HS-27A (cell line): Measurements from ENCODE around the gene RIPOR2.
"Not testable (repeated sequence)": the region's sequence is repeated elsewhere in the genome, so short reads cannot be mapped to it uniquely, and the experiment has no call there.

ENCODE experiments used
- DNase-seq: peaks from one replicate; pipeline ENCODE4 v3.0.0-alpha.2; 2012; ENCODE audit warnings: low read depth, missing footprints

The RIPOR2 gene

DNA sequence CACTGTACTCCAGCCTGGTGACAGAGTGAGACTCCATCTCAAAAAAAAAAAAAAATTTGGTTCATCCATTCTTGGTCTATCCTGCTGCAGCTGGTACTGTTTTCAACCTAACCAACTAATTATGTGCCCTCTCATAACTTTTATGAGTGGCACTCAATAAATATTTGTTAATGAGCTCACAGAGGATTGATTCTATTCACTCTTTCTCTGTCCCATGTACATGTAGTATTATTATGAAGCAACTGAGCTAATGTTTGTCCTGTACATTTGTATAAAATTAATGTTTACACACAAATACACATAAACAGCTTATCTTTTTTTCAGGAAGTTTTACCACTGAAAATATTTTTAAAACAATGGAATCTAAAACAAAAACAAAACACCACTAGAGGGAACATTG is 10.1 kb downstream of the RIPOR2 start:
- DNase-seq = no peak

DNA sequence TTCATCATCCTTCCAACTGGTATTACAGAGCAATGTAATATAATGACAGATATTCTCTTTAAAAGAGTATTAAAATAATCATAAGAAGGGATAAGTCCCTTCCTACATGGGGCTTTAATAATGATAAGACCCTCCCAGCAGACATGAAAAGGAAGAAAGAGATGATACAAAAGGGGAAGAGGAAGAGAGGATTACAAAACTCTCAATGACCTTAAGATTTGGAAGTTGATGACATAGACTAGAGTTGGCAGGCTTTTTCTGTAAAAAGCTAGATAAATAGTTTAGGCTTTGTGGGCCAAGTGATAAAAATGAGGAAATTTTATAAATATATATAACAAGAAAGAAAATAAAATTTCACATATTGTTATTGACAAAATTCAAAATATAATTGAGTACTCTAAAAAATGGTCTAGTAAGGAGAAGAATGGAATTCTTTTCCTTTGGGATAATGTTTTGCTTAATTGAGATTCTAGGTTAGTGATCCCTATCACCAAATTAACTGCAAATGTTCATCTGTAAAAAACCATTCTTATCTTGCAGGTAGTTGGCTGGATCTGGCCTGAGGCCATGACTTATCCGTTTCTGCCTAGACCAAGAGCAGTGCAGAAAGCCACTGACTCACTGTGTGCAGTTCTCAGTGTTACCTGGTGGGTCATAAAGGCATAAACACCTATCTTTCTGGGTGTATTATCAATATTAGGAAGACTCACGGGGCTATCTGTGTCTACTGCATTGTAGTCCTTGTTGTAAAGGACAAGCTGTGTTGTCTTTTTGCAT is 11.0 kb downstream of the RIPOR2 start:
- DNase-seq = no peak

DNA sequence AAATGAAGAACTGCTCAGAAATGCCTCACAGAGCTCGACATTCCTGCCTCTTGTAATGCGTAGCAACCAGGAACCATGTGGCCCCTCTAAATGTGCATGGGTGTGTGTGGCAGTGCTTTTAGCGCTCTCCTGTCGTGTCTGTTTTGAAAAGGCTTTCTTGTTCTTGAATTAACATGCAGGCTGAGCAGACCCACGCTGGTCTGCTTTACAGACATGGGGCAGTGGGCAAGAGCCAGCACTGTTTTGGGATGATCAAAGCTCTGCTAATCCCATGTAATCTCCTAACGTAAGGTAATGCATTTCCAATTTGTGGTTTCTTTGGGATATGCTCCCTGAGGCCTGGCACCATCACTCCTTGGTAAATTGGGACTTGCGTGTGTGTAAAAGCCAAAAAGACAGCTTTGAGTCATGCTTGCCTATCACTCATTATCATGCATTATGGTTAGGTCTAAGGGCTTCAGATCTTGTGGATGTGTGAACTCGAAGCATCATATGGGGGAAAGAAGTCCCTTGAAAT is 11.8 kb downstream of the RIPOR2 start:
- no peak for DNase-seq

DNA sequence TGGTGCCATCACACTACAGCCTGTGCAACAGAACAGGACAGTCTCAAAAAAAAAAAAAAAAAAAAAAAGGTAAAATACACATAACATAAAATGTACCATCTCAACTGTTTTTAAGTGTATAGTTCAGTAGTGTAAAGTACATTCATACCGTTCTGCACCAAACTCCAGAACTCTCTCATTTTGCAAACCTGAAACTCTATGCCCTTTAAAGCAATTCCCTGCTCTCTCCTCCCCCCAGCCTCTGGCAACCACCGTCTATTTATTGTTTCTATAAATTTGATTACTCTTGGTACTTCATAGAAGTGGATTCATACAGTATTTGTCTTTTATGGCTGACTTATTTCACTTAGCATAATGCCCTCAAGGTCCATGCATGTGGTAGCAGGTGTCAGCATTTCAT is 12.9 kb downstream of the RIPOR2 start:
- DNase-seq = no peak

DNA sequence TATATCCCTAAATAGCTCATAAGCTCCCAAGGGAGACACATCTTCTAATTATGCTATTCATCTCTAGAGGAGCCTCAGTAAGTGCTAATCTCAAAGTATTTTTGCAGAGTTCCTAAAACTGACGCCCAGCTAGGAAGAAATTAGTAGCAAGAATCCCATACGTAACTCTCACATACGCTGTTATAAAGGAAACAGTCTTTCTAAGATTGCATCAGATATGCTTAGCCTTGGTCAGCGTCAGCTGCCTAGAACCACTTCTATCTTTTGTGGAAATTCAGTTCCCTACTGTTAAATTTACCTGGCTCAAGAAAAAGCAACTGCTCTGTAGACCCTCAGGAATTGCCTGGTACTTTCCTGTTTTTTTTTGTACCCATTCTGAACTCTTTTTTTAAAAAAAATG is 13.6 kb downstream of the RIPOR2 start:
- no peak for DNase-seq

DNA sequence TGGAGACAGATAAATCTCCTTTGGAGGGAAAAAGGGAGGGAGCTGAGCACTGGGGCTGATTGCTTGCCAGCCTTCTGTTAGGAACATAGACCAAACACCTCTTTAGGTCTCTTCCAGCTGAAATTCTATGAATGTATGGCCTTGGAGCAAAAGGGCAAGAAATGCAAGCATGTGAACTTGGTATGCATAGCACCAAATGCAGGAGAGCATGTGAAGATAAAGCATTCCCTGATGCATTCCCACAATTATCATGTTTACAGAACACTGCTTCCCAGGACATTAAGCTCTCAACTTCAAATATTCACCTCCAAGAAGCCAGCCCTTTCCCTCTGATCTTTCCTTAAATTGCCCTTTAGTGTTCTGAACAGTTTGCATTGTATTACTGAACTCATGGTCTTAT is 15.6 kb downstream of the RIPOR2 start:
- DNase-seq = no peak

DNA sequence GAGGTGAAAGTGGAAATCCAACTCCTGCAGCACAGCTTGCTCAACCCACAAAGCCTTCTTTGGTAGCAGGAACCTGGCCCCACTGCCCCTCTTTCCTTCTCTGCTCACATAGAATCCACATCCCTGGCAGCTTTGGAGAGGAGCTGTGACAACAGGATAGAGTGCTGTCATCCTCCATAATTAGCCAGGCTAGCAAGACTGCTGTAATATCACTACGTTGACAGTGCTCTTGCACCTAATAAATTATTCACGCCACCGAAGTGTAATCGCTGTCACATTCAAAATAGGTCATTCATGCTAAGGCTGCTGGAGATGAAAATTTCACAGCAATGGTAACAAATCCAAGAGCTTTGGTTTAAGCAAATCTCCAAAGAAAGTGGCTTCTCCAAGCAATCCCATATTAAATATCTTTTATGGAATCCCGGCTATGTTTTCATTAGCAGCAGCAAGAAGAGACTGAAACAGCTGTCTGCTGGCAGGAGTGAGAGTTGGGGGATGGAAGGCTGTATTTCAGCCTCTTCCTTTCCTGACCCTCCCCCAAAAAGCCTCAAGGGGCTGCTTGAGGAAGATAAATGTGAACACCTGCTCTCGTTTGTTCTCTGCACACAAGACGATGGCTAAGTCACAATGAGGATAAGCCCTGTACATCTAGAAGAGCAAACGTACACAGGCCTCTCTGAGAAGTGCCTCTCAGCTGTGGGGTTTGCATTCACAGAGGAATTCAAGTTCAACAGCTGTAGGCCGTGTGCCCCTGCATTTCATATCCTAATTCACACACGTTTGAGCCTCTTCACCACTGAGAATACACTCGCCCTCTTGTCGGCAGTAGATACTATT is 16.5 kb downstream of the RIPOR2 start:
- no peak for DNase-seq

DNA sequence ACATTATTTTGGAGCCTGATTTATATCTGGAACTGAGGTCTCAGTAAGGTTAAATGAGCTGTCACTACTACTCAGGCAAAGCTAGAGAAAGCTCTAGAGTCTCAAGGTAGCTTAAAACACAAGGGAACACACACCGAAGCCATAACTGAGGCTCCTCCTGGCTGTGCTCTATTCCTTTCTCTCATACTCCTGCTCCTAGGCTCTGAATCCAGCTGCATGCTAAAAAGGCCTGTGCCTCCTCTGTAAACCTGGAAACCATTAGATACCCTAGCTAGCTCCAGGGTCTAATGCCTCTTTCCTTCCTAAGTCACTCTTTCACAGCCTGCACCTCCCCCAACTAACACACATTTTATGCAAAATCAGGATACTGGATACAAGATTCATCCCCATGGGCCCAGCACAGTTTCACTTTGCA is 17.1 kb downstream of the RIPOR2 start:
- DNase-seq = no peak

DNA sequence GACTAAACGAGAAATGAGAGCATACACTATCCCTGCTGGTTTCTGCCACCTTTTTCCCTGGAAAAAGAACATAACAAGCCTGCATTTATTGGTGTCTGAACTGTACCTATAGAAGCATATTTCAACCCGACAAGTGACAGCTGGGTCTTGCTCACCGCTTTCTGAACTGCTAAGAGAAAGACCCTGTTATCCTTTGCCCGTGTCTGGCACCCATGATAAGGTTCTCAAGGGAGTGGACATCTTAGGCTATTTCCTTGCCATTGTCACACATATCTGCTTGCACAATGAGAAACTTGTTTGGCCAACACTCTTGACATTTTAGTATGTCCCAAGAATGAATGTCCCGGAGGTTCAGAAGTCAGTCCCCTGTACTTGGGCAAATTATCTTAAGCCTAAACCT is 19.3 kb downstream of the RIPOR2 start:
- no peak for DNase-seq

DNA sequence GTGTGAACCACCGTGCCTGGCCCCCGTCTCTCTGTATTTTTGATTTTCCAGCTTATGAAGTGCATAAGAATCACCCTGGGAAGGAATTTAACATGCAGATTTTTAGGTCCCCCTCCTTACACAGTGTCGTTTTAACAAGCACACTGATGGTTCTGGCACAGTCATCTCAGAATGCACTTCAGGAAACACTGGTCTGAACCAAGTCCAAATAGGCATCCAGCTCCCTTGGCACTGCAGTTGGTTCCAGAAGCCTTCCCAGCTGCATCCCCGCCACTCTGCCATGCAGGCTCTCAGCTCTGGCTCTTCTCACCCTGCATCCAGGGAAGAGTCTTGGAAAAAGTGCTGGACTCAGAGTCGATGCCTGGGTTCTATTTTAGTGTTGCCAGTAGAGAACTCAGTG is 20.1 kb downstream of the RIPOR2 start:
- DNase-seq = no peak

DNA sequence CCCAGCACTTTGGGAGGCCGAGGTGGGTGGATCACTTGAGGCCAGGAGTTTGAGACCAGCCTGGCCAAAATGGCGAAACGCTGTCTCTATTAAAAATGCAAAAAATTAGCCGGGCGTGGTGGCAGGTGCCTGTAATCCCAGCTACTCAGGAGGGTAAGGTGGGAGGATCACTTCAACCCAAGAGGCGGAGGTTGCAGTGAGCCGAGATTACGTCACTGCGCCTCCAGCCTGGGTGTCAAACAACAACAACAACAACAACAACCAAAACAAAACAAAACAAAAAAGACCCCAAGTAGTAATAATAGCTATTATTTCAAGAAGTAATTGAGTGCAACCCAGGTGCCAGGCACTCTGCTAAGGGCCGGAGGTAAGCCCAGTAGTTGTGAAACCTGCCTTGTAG is 21.7 kb downstream of the RIPOR2 start:
- not testable (repeated sequence) for DNase-seq

DNA sequence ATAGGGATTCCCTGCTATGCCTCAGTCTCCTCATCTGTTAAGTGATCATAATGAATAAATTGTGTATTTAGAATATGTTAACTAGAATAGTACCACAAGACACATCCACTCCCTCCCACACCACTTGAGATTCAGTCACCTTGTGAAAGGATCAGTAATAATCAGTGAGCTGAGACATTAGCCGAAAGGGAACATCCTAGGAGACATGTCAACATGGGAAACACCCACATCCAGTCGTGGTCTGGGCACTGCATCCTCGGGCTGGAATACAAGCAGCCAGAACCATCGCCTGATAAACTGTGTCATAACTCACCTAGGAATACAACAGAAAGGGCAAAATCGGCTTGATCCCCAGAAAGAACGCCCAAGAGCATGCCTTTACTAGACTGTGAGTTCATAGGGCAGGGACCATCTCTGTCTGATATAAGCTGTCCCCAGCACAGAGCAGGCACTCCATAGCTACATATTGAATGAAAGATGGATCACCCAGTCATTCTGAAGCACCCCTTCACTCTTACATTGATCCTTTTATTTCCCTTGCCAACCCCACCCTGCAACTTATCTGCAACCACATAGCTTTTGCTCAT is 23.9 kb downstream of the RIPOR2 start:
- no peak for DNase-seq

DNA sequence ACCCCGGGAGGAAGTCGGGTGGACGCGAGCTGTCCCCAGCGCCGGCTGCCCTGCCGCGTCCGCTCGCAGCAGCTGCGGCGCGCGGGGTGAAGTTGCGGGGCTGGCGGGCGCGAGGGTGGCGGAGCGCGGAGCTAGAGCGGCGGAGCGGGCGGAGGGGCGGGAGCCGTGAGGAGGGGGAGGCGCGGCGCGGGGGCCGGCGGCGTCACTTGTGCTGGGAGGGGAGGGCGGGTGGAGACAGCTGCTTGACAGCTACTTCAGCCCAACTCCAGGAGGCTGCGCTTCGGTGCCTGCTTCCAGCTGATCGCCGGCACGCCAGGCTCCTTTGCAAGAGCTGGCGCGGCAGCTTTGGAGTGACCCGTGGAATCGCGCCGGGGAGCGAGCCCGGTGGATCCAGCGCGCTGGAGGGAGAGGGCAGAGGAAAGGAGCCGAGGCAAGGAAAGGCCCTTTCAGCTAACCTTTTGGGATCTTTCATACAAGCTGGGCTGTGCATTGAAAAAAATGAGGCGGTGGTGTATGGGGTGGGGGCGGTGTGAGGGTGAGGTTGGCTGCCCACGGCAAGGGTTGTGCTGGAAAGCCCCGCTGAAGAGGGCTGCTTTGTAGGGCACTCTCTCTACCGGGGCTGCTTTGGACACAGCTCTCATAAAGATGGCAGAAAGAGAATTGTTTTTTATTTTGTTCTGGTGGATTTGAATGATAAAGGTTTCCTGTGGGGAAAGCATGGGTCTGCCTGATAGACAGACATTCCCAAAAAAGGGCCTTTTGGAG is 24.6 kb downstream of the RIPOR2 start:
- DNase-seq = no peak

DNA sequence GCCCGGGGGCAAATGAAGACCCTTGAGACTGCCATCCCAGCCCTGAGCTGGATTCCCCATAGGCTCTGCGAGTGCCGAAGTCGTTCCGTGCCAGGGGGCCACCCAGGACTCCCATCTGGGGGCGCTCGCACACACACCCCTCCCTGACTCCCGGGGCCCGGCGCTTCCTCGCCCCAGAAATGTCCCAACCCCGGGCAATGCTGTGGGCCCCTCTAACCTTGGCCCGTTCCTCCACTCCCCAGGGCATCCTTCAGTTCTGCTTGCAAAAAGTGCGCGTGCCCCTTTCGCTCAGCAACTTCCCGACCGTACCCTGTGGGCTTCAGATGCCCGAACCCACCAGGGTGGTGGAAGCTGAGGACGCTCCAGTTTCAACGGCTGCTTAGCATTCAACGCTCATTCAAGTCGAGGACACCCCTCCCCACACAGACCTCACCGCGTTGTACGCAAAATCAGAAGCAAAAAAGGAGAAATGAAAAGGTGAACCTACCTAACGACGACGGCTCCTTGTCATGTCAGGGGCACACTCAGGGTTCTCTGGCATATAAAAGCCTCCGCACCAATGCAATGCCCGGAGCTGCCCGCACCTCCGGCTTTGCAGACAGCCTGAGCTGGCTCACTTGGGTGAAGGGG is 25.3 kb downstream of the RIPOR2 start:
- DNase-seq = no peak

DNA sequence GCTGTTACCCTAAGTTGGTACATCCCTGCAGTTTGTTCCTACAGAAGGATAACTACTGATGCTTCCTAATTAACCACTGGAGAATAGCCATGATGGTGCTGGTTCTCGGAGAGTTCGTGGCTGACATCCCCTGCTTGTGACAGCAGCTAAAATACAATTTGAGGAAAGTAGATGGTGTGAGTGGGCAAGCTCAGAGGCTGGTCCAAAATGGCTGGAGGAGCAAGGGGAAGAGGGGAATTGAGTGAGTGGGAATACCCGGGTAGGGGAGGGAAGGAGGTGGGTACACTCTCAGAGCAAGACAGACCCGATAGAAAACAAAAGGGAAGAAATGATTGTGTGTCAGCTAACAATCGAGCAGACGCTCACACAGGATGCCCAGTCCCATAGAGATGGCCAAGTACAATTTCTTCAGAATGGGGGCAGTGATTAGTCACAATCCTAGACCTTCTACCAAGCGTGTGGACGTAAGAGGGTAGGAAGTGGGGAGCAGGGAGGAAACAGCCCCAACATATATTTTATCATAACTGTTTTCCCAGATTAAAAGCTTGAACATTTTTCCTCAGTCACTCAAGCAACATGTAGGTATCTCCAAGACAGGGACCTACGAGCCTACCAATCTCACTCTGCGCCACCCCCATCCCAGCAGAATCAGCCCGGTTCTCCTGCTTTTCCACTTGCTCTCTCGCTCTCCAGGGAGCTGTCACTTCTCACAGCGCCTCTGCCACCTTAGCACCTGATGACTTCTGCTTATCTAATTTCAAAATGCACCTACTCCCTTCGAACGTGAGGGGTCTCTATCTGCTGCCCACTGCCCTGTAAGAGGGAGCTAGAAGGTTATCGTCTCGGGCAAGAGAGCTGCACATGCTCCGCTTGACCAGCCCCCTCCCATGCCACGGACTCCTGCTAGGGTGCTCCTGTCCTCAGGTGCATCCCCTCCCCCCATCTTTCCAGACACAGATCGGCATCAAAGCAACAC is 26.2 kb downstream of the RIPOR2 start:
- DNase-seq = no peak

DNA sequence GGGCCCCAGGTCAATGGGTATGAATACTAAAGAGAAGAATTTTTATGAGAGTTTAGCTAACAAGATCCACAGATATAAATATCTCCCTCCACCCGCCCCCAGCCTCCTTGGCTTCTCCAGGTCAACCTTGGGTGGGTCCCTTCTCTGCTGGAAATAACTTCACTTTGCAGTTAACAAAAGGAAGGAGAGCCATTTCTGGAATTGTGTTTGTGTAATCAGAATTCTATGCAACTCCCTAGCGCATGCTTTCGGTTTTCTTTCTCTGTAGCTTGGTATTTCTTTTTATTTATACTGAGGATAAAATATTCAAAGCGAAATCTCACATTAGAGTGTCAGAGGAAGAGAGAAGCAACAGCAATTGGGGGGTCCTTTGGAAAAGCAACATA is 27.1 kb downstream of the RIPOR2 start:
- DNase-seq = no peak

DNA sequence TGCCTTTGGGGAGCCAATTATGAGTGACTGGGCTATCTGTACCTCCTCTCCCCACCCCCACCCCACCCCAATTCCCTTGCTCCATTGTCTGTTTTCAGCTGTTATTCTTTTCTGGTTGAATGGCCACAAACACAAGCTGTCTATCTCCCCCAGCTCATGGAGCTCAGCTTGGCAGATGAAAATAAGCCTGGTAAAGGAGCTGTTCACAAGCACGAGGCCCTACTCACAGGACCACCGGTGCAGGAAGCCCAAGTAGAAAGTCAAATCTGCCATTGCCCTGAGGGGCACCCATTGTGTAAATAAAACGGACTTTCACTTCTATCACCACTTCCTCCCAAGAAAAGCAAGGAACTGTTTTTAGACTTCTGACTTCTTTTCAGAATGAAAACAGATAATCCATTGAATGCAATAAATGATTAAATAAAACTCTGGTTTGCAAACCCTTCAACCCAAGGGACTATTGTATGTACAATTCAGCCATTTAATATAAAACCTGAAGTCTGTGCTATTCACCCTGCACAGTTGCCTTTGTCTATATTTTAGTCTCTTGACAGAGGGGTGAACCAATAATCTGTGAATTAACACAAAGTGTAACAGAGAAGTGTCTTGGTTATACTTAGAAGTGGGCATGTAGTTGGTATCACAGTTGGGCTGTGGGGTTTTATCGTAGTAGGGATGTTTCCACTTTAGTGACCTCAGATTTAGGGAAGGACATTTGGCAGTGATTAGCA is 27.7 kb downstream of the RIPOR2 start:
- DNase-seq = no peak

DNA sequence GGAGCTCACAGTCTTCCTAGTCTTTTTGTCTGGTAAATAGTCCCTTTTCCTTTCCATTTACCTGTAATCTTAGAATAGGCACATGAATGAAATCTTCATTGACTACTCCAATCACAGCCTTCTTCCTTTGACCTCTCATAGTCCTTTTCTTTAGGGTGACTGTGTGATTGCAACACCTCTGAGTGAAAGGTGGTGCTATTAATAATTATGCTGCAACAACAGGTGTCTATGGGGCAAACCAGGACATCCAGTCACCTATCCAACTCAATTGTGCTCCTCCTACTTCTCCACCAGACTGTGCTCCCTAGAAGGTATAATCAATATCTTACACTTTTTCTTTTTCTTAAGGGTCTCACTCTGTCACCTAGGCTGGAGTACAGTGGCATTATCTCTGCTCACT is 29.4 kb downstream of the RIPOR2 start:
- no peak for DNase-seq

DNA sequence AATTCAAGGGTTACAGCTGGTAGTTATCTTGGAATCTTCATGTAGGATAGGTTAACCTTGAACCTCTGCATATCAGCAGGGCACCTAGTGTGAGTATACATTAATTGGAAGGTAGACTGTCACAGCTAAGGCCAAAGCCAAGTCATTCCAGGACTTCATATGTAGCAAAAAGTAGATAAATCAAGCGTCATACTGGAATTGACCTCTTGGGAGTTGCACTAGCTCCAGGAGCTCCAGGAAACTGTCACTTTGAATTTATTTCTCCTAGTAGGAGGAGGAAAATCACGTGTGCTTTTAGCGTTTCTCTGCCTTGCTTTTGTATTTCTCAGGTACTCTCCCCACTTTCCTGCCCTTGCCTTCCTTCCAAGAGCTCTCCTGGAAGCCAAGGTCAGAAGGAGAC is 30.3 kb downstream of the RIPOR2 start:
- no peak for DNase-seq

DNA sequence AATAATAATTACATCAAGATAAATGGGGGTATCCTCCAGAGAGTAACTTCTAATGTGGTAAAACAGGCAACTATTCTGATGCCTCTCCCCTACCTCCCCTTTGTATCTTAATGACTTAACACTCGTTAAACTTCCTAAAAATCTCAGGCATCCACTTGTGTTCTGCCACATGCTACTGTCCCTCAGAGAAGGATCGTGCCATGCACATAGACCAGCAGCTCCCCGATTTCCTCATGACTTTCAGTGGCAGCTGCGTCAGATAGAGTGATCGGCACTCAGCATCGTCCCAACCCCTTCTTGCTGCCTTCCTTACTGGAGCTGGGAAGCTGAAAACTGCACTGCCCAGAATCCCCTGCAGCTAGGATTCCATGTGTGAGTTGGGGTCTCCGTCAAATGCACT is 32.1 kb downstream of the RIPOR2 start:
- no peak for DNase-seq
